Measurements from ENCODE around the gene RNPC3.

The RNPC3 gene, protein sequence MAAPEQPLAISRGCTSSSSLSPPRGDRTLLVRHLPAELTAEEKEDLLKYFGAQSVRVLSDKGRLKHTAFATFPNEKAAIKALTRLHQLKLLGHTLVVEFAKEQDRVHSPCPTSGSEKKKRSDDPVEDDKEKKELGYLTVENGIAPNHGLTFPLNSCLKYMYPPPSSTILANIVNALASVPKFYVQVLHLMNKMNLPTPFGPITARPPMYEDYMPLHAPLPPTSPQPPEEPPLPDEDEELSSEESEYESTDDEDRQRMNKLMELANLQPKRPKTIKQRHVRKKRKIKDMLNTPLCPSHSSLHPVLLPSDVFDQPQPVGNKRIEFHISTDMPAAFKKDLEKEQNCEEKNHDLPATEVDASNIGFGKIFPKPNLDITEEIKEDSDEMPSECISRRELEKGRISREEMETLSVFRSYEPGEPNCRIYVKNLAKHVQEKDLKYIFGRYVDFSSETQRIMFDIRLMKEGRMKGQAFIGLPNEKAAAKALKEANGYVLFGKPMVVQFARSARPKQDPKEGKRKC

DNA sequence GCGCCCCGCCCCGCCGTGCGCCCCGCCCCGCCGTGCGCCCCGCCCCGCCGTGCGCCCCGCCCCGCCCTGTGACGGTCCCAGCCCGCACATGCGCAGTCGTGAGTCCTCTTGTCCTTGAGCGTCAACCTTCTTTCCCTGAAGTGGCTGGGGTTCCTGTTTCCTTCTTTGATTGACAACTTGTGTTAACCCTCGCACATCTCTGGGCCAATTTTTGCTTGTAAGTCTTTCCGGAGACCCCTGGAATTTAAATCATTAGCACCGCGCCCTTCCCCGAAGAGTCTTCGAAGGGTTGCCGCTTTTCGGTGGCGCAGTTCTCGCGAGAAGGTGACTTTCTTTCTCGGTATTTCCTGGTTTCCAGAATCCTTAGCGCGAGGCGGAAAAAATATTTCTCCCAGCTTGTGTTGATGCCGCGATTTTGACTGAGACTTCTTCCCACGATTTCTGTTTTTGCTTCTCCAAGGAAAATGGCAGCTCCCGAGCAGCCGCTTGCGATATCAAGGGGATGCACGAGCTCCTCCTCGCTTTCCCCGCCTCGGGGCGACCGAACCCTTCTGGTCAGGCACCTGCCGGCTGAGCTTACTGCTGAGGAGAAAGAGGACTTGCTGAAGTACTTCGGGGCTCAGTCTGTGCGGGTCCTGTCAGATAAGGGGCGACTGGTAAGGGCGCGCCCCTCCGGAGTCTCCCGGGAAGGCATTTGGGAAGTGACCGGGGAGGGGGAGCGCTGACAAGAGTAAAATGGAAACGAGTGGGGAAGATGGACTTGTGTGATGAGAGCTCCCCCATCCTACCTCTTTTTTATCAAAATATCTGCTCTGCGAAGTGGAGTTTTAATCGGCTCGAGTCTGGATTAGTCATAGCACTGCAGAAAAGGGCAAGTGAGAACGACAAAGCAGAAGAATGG is at the start of gene RNPC3:
Gene RNPC3 (plus strand): TSS at position 93 of the 901 bp plus-strand sequence. CDS start 372 bp downstream, at position 465.
- DNase-seq = peak; percentile 85

- DNase-seq = no peak
Measured at GRCh38 chr1:103477101-103477500, 48.4 kb upstream of the RNPC3 start.

DNA sequence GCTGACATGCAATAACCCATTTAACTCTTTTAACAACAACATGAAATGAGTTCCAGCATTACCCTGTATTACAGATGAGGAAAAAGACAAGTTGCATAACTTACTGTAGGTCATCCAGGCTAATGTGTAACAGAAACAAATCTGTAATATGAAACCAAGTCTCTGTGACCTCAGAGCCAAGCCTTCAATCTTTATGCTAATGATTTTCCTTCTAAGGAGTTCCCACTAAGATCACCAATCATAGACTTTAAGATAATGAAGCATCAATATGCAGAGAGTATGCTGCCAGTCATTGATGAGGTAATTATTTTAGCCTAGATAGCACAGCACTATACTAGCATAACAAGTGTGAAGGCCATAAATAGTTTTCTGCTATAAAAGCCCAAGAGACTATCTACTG is 35.6 kb upstream of the RNPC3 start:
- no peak for DNase-seq

- DNase-seq = no peak
Measured at GRCh38 chr1:103492003-103492625, 33.4 kb upstream of the RNPC3 start.

DNA sequence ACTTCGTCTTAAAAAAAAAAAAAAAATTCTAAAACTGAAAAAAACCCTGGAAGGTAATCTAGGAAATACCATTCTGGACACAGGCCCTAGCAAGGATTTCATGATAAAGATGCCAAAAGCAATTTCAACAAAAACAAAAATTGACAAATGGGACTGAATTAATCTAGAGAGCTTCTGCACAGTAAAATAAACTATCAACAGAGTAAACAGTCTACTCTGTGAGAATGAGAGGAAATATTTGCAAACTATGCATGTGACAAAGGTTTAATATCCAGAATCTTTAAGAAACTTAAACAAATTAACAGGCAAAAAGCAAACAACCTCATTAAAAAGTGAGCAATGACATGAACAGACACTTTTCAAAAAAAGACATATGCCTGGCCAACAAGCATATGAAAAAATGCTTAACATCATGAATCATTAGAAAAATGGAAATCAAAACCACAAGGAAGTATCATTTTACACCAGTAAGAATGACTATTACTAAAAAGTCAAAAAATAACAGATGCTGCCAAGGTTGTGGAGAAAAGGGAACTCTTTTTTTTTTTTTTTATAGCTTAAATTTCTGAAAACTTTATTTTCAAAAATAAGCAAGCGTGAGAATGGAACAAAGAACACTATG is 29.4 kb upstream of the RNPC3 start:
- DNase-seq = no peak

DNA sequence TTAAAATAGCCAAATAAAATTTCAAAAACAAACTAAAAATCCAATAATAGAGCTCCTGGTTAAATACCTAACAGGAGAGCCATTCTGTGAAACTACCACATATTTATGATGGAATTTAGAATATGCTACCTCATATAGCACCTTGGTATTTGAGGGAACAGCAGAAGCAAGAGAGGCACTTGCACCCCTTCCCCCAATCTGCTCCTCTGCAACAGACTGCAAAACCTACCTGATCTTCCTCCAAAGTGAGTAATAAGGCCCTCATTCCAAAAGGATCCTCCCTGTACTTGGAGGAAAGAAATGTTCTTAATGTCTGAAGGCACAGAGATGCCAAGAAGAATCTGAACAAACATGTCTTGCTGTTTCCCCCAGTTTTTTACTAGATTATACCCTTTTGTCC is 28.1 kb upstream of the RNPC3 start:
- no peak for DNase-seq

DNA sequence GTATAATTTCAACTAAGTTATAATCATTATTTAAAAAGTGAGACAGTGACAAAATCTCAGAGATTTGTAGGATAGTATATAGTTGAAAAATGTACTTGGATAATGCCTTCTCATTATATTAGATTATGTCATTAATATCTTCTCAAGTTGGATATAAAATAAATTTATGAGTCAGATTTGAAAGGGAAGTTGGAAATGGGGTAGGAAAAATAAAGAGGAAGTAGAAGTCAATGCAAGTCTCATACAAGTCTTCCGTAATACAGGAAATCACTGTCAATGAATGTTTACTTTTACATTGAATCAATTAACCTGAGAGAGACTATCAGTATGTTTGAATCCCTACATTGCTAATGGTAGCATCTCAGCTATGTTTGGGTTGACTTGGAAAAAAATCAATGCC is 16.2 kb upstream of the RNPC3 start:
- no peak for DNase-seq

DNA sequence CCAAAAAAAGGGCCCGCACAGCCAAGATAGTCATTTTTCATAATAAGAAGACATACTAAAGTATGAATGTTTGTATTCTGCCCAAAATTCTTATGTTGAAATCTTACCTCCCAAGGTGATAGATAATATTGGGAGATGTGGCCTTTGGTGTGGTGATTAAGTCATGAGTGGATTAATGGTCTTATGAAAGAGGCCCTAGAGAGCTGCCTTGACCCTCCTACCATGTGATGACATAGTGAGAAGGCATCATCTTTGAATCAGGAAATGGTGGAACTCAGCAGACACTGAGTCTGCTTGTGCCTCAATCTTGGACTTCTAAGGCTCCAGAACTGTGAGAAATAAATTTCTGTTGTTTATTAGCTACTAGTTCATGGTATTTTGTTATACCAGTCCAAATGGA is 11.8 kb upstream of the RNPC3 start:
- DNase-seq = no peak

GRCh38 chr1:103514920-103515503 is 10.5 kb upstream of the RNPC3 start:
- DNase-seq = no peak

- DNase-seq = no peak
Measured at GRCh38 chr1:103516283-103516682, 9.2 kb upstream of the RNPC3 start.

DNA sequence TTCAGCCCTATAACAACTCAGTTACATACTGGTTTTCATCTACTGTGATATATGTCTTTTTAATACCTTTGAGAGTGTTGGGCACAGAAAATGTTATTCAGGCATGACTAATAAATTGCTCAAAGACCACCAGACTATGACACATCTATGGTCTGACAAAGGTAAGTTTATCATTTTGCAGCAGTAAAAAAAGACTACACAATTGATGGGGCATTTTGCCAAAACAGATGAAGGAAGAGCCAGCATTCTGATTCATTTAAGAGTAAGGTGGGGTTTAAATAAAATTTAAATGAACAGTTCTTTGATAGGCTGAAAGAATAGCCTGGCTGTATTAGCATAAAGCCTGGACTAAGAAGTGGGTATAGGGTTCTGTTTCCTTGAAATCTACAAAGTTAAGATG is 8.8 kb upstream of the RNPC3 start:
- DNase-seq = no peak

- DNase-seq = no peak
Measured at GRCh38 chr1:103517380-103518047, 8.0 kb upstream of the RNPC3 start.

DNA sequence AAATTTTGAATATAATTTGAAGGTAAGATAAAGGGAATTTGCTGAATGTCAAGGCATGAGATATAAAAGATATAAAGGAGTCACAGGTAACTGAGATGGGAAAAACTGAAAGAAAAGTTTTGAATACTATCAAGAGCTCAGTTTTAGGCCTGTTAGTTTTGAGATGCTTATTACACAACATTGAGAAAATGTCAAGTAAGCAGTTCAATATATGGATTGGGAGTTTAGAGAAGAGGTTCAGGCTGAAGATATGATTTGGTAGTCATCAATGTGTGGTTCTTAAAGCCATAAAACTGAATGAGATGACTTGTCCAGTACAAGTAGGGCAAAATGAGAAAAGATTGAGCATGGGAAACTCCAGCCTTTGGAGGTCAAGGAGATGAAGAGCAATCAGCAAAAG is 4.7 kb upstream of the RNPC3 start:
- no peak for DNase-seq

DNA sequence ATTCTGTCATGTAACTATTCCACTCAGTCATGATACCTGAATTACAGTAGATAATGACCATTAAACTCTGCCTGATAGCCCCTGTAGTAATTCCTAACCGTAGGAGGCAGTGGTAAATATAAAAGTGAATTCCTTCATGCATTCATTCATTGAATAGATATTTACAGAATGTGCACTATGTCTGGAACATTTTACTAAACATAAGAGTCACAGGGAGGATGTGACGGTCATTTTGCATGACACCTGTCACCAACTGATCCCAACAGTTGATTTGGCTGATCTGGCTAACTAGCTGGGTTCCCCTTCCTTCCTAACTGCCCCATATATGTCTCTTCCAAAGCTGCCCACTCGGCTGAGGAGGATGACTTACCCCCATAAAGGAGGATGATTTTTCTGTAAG is 2.2 kb upstream of the RNPC3 start:
- no peak for DNase-seq

DNA sequence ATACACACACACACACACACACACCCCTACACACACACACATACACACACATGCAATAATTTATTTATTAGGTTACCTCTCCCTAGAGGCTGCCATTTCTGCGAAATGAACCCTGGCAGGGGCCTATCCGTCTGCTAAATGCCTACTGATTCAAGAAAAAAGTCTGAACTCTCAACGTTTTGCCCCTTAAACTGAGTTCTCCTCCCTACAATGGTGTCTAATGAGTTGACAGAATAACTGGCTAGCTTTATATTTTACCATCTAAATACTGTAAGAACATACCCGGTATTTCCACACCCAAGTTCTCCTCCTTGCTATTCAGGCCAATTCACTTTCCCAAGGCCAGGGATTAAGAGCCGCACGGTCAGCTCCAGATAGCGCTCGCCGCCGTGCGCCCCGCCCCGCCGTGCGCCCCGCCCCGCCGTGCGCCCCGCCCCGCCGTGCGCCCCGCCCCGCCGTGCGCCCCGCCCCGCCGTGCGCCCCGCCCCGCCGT is 339 bp upstream of the RNPC3 start:
- DNase-seq = no peak

DNA sequence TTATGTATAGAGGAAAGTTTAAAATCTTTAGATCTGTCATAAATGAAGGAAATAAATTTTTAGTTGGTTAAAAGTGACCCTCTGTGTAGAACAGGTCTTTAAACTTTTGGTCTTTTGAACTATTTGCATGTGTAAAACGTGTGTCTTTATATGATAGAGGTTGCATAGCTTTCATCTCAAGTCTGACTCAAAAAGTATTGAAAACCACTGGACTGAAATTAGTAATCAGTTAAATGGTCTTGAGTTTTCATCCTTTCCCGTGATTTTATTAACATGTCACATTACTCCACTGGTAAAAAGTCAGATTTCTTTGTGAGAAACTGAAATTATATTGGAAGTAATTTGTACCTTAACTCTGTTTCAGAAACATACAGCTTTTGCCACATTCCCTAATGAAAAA is 1.8 kb downstream of the RNPC3 start:
- no peak for DNase-seq

DNA sequence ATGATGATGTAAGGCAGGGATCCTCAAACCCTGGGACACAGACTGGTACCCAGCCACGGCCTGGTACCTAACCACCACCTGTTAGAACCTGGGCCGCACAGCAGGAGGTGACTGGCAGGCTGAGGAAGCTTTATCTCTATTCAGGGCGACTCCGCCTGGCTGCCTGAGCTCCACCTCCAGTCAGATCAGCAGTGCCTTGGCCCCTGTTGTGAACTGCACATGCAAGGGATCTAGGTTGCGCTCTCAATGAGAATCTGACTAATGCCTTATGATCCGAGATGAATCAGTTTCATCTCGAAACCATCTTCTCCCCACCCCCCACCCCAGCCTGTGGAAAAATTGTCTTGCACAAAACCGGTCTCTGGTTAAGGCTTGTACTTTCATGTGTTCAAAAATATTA is 4.2 kb downstream of the RNPC3 start:
- peak; percentile 4 for DNase-seq

DNA sequence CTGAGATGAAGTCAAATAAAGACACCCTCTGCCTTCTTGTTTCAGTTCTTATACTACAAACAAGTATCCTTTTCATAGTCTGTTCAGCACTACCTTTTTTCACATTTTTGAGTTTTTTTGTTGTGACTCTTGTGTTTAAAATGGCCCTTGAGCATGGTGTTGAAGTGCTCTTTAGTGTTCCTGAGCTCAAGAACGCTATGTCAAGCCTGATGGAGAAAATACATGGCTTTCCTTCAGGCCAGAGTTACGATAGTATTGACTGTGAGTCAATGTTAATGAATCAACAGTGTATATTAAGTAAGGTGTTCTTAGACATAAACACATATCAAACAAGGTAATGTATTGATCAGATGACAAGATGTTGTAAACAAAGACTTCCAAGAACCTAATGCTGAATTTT is 12.7 kb downstream of the RNPC3 start:
- no peak for DNase-seq

DNA sequence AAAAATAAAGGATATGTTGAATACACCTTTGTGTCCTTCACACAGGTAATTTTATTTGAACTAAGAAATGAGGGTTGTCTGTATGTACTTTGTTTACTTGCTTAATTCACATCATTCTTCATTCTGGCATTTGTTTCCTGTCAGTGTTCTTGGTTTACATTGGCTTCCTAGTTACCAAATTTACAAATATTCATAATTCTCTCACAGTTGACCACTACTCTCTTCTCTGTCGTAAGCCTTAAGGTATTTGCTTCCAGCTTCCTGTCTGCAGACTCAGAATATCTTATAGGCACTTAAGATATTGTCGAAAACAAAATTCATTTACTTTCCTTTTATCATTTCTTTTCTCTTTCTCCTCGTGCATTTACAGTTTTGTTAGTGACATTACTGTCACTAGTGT is 15.9 kb downstream of the RNPC3 start:
- DNase-seq = no peak

DNA sequence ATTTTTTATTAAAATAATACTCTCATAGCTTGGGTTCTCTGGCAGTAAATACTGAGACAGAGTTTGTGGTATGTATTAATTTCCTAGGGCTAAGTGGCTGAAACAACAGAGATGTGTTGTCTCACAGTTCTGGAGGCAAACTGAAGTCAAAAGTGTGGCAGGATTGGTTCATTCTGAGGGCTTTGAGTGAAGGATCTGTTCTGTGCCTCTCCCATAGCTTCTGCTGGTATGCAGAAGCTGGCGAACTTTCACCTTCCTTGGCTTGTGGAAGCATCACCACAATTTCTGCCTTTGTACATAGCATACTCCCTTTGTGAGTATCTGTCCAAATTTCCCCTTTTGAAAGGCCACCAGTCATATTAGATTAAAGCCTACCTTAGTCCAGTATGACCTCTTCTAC is 21.0 kb downstream of the RNPC3 start:
- DNase-seq = no peak

- DNase-seq = no peak
Measured at GRCh38 chr1:103547840-103548239, 22.3 kb downstream of the RNPC3 start.

GRCh38 chr1:103560427-103560826 is 34.9 kb downstream of the RNPC3 start:
- DNase-seq = no peak
